Activated CD4-positive, alpha-beta T cell treated with anti-CD3 and anti-CD28 coated beads for 1 hour (primary cell): ENCODE results near the gene RBM10.

Source experiments
- DNase-seq: peaks from one replicate; pipeline ENCODE4 v3.0.0-alpha.2; 2020

RBM10 gene

DNA sequence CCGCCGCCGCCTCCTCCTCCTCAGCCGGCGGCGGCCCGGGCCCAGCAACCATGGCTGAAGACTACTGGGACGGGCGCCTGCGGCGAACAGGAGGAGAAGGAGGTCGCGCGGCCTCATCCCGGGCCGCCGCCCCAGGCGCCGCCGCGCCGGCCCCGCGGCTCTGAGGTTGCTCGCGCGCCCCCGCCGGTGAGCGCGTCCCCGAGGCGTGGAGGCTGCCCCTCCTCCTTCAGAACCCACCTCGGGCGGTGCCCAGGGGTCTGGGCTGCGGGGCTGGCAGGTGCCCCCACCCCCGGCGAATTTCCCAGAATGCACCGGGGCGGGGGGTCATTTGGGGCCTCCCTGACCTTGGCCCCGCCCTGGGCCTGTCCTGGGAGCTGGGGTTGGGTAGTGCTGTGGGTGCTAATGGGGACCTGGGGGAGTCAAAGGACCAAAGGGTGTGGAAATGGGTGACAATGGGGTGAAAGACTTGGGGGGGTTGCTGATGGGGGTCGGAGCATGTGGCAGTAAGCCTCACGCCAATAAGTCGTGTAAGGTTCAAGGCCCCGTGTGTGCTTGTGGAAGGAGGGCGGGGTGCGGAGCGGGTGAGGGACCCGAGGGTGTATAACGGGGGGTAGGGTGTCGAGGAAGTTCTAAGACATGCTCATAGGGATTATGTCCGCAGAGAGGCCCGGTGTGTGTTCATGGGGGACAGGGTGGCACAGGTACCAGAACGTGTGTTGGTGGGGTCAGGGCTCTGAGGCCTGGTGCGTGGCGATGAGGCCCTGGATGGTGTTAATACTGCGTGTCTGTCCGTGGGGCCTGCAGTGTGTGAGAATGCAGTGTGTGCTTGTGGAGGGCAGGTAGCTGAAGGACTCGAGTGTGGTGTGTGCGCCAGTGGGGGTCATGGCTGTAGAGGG, 74.1 kb downstream of the RBM10 start:
- peak; percentile 16 for DNase-seq

DNA sequence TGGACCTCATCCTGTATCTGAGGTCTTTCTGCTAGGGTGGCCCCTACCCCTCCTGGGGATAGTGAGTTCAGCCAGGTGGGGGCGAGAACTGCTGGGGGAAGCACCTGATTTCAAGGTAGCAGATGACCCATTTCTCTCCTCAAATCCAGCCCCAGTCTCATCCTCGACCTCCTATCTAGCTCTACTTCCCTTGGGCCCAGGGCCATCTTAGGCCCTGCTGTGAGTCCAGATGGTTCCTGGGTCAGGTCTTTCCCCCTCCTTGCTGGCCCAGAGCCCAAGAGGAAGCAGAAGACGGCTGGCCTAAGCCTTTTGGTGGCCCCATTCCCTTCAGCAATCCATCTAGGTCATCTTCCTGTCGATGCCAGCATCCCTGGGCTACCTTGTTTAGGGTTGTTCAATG, 76.7 kb downstream of the RBM10 start:
- no peak for DNase-seq

DNA sequence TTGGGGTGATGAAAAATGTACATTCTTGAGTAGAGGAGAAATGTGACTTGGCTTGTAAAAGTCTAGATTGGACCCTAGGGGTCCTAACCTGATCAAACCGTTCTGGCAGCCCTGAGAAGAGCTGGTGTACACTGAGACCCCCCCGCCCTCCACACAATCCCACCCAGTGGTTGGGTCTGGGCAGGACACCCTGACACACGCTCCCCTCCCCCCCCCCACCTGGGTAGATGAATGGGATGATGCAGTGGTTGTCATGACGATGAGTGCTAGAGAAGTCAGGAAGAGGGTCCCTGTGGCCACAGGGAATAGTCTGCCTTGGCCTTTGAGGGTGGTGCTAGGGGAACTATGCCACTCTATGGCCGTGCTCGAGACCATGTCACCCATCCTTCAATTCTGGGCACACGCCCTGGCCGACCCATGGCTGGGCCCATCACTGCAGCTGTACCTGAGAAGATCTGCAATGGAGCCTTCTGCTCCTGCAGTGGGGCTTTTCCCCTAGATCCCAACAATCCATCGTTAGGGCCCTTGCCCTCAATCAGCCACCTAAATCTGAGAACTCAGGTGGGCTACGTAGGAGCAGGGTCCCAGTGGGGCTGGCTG, 77.8 kb downstream of the RBM10 start:
- no peak for DNase-seq

DNA sequence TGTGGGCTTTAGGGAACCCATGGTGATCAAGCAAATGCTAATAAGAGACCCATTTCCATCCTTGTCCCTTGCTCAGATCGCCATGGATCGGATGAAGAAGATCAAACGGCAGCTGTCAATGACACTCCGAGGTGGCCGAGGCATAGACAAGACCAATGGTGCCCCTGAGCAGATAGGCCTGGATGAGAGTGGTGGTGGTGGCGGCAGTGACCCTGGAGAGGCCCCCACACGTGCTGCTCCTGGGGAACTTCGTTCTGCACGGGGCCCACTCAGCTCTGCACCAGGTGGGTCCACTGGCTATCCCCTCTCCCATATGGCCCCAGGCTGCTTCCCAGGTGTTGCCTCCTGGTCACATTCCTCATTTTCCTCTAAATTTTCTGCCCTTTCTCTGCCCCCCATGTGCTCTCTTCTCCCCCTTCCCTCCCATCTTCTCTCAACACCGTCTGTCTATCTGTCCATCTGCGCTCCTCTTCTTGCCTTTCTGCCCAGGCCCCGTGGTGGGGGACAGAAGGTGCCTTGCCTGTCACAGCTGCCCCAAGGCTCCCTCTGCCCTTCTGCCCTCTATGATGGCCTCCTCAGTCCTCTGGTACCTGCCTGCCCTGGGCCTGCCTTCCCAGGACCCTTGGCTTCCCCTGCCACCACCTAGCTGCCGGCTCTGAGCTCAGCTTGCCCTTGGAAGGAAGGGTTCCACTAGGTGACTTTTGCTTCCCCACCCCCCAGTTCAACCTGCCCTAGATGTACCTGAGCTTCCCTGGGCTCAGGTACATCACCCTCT, 78.6 kb downstream of the RBM10 start:
- DNase-seq = no peak

DNA sequence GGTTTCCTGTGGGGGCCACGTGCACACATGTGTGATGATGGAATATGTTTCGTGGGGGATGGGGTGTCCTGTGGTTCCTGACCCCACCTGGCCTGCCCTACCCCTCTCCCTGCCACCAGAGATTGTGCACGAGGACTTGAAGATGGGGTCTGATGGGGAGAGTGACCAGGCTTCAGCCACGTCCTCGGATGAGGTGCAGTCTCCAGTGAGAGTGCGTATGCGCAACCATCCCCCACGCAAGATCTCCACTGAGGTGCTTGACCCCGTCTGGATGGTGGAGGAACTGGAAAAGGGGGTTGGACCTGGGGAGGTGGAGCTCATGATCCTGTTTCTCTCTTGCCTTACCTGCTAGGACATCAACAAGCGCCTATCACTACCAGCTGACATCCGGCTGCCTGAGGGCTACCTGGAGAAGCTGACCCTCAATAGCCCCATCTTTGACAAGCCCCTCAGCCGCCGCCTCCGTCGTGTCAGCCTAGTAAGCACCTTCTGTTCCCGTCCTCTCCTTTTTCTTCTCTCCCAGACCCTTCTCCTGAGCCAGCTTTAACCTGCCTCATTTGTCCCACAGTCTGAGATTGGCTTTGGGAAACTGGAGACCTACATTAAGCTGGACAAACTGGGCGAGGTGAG, 79.4 kb downstream of the RBM10 start:
- no peak for DNase-seq

DNA sequence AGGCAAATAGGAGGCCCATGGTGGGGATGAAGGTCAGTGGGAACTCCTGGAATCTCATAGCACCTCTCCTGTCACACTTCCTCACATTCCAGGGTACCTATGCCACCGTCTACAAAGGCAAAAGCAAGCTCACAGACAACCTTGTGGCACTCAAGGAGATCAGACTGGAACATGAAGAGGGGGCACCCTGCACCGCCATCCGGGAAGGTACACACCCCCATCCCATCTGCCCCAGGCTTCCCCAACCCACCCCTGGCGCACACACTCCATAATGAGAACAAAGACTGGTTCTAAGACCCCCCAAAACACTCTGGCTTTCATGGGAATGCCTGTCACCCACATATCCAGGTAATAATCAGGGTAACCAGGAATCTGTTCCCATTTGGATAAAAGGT, 79.9 kb downstream of the RBM10 start:
- no peak for DNase-seq

DNA sequence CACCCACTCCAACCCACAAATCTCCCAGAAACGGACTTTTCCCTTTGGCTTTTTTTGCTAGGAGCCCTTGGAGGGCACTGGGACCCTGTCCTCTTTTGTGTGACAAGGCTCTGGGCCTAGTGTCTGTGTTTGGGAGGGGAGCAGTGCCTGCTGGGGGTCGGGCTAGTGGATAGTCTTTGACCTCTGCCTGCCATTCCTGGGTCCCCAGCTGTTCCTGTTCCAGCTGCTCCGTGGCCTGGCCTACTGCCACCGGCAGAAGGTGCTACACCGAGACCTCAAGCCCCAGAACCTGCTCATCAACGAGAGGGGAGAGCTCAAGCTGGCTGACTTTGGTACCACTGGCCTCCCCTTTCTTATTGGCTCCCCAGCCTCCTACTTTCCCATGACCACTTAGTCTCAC, 81.0 kb downstream of the RBM10 start:
- DNase-seq = no peak

DNA sequence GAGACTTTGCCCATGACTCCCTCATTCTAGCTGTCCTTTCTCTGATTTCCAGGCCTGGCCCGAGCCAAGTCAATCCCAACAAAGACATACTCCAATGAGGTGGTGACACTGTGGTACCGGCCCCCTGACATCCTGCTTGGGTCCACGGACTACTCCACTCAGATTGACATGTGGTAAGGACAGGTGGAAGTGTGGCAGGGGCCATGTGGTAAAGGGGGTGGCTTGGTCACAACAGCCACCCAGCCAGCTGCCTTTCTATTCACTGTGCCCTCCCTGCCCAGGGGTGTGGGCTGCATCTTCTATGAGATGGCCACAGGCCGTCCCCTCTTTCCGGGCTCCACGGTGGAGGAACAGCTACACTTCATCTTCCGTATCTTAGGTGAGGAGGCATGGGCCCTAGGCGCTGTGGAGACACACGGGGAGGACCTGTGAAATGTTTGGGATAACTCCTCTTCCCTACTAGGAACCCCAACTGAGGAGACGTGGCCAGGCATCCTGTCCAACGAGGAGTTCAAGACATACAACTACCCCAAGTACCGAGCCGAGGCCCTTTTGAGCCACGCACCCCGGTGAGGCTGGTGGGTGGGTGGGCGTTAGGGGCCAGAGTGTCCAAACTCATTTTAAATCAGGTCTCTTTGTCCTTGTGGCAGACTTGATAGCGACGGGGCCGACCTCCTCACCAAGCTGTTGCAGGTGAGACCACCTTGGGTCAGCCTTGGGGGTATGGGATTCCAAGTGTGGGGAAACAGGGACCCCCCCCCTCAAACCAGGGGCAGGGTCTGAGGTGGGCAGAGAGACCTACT, 81.7 kb downstream of the RBM10 start:
- no peak for DNase-seq

DNA sequence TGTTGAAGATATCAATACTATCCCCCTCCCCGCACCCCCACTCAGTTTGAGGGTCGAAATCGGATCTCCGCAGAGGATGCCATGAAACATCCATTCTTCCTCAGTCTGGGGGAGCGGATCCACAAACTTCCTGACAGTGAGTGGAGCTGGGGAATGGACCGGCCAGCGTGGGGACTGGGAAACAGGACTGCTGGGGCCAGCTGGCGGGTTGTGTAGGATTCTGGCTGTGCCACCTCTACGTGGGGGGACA, 82.2 kb downstream of the RBM10 start:
- no peak for DNase-seq

DNA sequence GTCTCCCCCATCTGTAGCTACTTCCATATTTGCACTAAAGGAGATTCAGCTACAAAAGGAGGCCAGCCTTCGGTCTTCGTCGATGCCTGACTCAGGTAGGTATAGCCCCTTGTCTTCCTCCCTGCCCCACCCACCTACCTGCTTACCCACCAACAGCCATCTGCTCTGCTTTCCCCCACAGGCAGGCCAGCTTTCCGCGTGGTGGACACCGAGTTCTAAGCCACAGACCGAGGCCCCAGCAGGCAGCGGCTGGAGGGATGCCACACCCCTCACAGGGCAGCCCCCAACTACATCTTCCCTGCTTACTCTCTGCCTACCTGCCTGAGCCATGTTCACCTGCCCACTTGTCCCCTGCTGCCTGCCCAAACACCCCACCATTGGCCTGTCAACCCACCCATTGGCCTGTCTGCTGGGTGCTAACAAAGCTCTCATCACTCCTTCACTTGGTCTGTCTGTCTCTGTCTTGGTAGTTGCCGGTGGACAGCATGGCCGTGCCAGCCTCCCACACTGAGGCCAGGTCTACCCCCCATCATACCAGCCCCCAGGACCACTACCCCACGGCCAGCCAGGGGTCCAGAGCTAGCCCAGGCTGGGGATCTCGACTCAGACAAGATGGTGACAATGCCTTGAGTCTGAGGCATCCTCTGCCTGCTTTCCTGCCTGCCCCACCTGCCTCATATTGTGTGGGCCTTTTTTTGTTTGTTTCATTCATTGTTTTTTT, 83.7 kb downstream of the RBM10 start:
- DNase-seq = no peak

DNA sequence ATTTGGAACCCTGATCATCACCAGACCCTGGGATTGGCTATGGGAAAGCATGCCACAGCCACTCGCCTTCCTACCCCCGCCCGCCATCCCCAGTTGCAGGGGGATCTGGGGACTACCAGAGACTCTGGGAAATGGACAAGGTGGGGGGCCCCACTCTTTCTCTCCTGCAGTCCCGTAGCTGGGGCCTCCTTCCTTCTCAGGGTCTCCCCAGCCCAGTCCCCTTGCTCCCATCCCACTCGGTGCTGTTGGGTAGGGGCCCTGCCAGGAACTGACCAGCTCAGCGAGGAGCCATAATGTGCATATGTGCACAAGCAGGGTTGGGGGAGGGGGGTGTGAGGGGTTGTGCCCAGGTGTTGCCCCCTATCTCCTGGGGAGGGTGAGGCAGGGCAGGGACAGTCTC, 84.4 kb downstream of the RBM10 start:
- no peak for DNase-seq

DNA sequence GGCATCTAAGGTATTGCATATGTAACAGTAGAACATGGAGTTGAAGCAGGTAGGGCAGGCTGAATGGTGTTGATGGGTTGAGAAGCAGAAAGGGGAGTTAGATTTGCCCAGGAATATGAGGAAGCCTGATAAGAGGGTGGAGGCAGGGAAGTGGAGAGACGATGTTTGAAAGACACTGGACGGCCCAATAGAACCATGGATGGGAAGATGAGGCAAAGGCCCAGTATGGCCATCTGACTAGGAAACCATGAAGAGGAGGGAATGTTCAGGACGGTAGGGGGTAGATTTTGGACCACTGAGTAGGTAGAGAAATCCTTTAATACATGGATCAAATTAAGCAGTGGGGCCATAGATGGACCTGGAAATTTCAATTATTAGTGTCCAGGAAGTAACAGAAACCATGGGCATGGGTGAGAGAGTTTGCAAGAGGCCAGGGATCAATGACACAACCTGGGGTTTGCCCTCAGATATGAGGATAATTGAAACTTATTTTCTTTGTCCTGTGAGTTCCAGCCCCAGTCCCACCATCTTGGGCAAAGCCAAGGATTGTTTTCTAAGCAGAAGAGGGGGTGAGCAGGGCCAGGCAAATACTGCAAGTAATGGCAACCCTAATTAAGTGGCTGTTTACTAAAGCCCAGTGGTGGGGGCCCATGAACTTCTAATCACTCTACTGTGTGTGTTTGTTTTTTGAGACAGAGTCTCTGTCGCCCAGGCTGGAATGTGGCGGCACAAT, 85.3 kb downstream of the RBM10 start:
- DNase-seq = no peak

DNA sequence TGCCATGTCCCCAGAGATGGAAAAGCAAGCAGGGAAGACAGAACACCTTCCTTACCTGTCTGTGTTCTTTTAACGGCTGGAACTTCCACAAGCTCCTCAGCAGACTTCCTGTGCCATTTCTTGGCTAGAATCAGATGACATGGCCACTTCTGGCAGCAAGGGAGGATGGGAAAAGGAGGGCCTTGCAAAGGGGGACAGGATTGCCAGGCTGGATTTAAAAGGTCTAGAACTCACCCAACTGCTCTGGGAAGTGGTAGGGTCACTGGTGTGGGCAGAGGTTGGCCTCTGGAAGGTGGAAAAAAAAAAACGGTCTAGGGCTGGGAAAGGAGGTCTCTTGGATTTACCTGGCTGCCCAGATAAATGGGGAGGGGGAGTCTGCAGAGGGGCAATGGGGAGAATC, 86.1 kb downstream of the RBM10 start:
- DNase-seq = no peak

DNA sequence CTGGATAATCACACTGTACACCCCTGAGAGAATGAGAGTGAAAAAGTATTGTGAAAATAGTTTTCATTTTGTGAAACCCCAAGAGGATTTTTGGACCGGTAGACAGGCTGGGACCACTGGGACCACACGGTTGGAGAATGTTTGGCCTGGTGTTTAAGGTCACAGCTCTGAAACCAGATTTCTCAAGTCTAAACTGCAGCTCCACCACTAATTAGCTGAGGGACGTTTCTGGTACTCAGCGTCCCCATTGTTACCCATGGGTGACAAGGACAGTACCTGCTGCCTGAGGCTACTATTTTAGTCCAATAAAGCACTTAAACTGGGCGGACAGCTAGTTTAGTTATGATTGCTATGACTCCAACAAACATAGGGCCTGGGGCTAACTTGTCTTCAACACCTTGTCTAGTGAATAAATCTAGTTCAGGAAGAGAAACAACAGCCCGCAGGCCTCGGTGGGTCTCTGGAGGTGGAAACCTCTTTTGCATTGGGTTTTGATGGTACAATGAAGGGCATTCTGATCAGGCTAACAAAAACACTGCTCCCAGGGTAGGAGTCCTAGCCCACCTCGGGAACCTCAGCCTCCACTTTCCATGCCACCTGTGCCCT, 87.3 kb downstream of the RBM10 start:
- no peak for DNase-seq

DNA sequence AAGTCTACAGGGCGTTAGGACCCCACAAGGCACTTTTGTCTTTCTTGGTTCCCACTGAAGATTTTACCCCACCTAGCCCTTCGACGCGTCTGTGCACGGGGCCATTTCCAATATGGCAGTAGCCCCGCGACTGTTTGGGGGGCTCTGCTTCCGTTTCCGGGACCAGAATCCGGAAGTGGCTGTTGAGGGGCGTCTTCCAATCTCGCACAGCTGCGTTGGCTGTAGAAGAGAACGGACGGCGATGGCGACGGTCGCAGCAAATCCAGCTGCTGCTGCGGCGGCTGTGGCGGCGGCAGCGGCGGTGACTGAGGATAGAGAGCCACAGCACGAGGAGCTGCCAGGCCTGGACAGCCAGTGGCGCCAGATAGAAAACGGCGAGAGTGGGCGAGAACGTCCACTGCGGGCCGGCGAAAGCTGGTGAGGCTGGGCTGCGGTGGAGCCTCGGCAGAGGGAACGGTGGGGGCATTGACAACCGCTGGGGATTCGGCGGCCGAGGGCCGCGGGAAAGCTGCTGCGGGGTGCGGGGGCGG, 87.8 kb downstream of the RBM10 start, which contains the start of gene USP11:
TSS of gene USP11 (plus strand) at position 207 of the 530 bp plus-strand sequence. CDS start at position 242, 35 bp downstream.
- DNase-seq = peak; percentile 23

DNA sequence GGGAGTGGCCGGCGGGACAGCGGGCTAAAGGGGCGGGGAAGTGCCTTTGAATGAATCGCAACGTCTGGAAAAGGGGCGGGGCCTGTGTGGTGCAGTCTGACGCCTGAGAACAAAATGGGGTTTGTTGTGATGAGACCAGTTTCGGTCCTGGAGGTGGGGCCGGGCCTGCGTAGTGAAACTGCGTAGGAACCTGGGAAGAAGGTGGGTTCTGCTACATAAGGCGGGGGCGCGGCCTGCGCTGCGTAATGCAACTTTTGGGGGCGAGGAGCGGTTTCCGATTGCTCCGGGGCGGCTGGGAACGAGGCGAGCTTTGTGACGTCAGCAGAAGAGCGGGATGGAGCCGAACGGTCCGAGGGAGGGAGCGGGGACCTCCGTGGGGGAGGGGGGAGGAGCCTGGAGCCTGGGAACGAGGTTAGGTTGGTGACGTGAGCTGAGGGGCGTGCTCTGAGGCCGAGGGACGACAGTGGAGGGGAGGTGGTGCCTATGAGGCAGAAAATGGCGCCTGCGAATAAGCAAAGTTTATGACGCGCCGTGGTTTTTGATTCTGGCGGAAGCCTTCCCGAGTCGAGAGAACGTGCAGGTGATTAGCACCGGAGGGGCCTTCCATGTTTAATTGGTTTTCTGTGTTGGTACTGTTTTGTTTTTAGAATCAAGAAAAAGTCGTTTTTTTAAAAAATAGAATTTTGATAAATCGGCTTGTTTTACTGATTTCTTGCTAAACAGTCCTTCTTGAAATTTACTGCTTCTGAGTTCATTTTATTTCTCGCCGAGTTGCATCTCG, 88.5 kb downstream of the RBM10 start:
- peak; percentile 90 for DNase-seq

DNA sequence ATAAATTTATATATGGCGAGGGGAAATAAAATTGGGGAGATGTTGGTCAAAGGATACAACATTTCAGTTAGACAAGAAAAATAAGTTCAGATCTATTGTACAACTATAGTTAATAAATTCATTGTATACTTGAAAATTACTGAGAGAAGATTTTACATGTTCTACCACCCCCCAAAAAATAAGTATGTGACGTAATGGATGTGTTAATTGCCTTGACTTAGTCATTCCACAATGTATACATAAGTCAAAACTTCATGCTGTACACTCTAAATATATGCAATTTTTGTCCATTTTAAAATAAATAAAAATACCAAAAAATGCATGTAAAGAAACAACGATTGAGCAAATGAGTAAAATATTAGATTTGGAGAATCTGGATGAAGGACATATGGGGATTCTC, 89.6 kb downstream of the RBM10 start:
- no peak for DNase-seq

DNA sequence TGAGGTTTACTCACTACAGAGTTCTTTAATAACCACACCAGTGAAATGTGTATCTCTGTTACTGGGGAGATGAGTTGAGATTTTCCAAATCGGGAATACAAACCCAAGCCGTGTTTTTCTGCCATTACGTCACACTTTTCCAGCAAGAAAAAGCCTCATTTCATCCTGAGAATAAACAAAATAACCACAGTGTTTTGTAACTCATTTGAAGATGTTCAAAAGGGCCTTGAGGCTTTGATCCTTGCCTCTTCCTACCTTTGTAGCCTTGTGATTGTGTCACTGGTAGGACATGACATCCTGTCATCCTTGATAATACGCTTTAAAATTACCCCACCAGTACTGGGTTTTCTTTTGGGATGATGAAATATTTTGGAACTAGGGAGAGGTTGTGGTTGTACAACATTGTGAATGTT, 90.7 kb downstream of the RBM10 start:
- no peak for DNase-seq
